Body of pancreas (tissue), 4 donors: ENCODE data around the gene ESPNL. TPM values are rescaled to one million over a fixed set of nuclear protein-coding genes. Genes with fewer than 3 reads are reported as not detected.
A peak's percentile ranks its signal among the peaks of the same experiment; 100 is the strongest.

Source experiments
- ATAC-seq: fragments of 150-250 bp; one replicate; pipeline ENCODE4 v1.9.1; 2016
- DNase-seq, 4 donors: peaks; one replicate each; pipeline ENCODE4 v3.0.0-alpha.2; 2019
- H3K27ac ChIP-seq, 4 donors: fragments of 200-600 bp; sonication (generic); 1 replicate in 3 of 4; 2 replicates in 1 of 4; pipeline versions ENCODE4 v1.5.1 to v1.6.1; 2016 to 2019; ENCODE audit warnings: mild to moderate bottlenecking in 1 of 4, mixed read lengths in 1 of 4, moderate library complexity in 1 of 4
- H3K27me3 ChIP-seq, 2 donors: fragments of 200-600 bp; sonication (generic); one replicate each; pipeline ENCODE4 v1.6.0; 2016; ENCODE audit warnings: mild to moderate bottlenecking in 1 of 2
- H3K36me3 ChIP-seq, 2 donors: fragments of 200-600 bp; sonication (generic); replicated peaks in 1 of 2; 2 replicates each; pipeline ENCODE4 v1.5.1; 2016; ENCODE audit warnings: low read depth in 2 of 2; ENCODE audit not compliant: insufficient read depth in 1 of 2
- H3K4me1 ChIP-seq: fragments of 200-600 bp; sonication (generic); one replicate; pipeline ENCODE4 v1.6.0; 2016
- H3K4me3 ChIP-seq, 2 donors: fragments of 200-600 bp; sonication (generic); 1 replicate in 1 of 2; 2 replicates in 1 of 2; pipeline ENCODE4 v1.5.1; 2016 to 2019
- H3K9me3 ChIP-seq, 3 donors: fragments of 200-600 bp; sonication (generic); 1 replicate in 2 of 3; 2 replicates in 1 of 3; pipeline ENCODE4 v1.5.1; 2016
- CTCF ChIP-seq, 7 experiments: fragments of 450-650 bp in 4 of 7; fragments of 200-600 bp in 3 of 7; sonication (generic) in 3 of 7; IDR thresholded peaks; one replicate each; pipeline ENCODE4 v1.5.1; 2016 to 2019; ENCODE audit warnings: antibody characterized with exemption in 7 of 7
- POLR2A ChIP-seq, 3 donors: fragments of 450-650 bp; IDR thresholded peaks; one replicate each; pipeline ENCODE4 v1.6.1; 2016; ENCODE audit warnings: antibody characterized with exemption in 3 of 3, mild to moderate bottlenecking in 2 of 3
- WGBS, 2 donors: methylation state at CpG; one replicate each; pipeline ENCODE4 v1.1.5; 2017; 5-methylcytosine and 5-hydroxymethylcytosine counted together
- intact Hi-C: fragments of 100-400 bp; cut with DNase I; formaldehyde crosslinking; loops from one replicate; pipeline ENCODE4 v1.15.1; 2023
- total RNA-seq, 2 donors: library from RNA; depleted of rRNA; stranded (reverse); fragments of >200 nt; gene quantifications; one replicate each; pipeline ENCODE4 v1.1.0, GENCODE V29; 2016

ESPNL gene
- total RNA-seq, 2 donors from 2014 or later = not detected

- no peaks in the 10 kb centered on the region for H3K36me3 ChIP-seq
- intact Hi-C loops = no loop called here
- ATAC-seq (no peak), DNase-seq (peak in 1 of 4 donors; percentile 10)
- H3K27ac ChIP-seq = no peak overlapping the region
- H3K4me3 ChIP-seq = no peak overlapping the region
- peaks cover 7% of the 10 kb centered on the region for H3K4me1 ChIP-seq
- TF ChIP-seq CTCF (IDR thresholded peaks at IDR 0.05) (no peak), POLR2A (IDR thresholded peaks at IDR 0.05) (no peak)
- no peaks in the 10 kb centered on the region for H3K27me3 ChIP-seq
- H3K9me3 ChIP-seq = no peaks in the 10 kb centered on the region
- WGBS, 2 donors = 87 to 93% methylated on average over 25 to 28 of the region's 28 CpGs
These were observed 7.6 kb downstream of the ESPNL start for GRCh38 chr2:238107525-238108422.

GRCh38 chr2:238108423-238109183 is 8.5 kb downstream of the ESPNL start:
- WGBS, 2 donors = 69 to 78% methylated on average over 16 to 19 of the region's 19 CpGs
- TF ChIP-seq POLR2A (IDR thresholded peaks at IDR 0.05) = no peak
- no peak for TF ChIP-seq CTCF (IDR thresholded peaks at IDR 0.05)
- no peak overlapping the region for H3K4me3 ChIP-seq
- peaks cover 7% of the 10 kb centered on the region for H3K4me1 ChIP-seq
- H3K9me3 ChIP-seq = no peaks in the 10 kb centered on the region
- H3K27me3 ChIP-seq = no peaks in the 10 kb centered on the region
- H3K27ac ChIP-seq = no peak overlapping the region
- DNase-seq = peak in 1 of 4 donors; percentile 11
- no peak for ATAC-seq
- no peaks in the 10 kb centered on the region for H3K36me3 ChIP-seq
- intact Hi-C loops = no loop called here

DNA sequence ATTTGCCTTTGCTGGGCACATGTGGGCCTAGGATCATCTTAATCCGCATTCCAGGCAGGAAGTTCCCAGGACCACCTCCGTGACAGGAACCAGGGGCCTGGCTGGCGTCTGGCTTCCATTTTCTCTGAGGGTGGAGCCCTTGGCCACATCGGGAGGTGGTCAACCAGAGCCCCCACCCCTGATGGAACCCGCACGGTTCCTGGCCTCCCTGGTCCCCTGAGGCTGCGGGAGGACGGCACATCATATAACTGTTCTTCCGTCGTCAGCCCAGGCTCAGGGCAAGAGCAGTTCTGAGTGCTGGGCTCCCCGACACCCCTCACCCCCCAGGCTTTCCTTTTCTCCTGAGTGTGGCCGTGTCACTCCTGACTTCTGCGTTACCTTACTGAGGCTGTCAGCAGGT is 13.5 kb downstream of the ESPNL start:
- DNase-seq = peak in 1 of 4 donors; percentile 3
- Histone ChIP-seq H3K36me3 (no peaks in the 10 kb centered on the region), H3K4me1 (peaks cover 24% of the 10 kb centered on the region), H3K4me3 (no peak overlapping the region), H3K27ac (no peak overlapping the region), H3K9me3 (no peaks in the 10 kb centered on the region), H3K27me3 (no peaks in the 10 kb centered on the region)
- TF ChIP-seq CTCF (IDR thresholded peaks at IDR 0.05) (no peak), POLR2A (IDR thresholded peaks at IDR 0.05) (no peak)
- intact Hi-C loops = no loop called here
- ATAC-seq = no peak
- WGBS, 2 donors = 96% methylated on average over 13 of the region's 13 CpGs

GRCh38 chr2:238114331-238114841 is 14.2 kb downstream of the ESPNL start:
- Histone ChIP-seq H3K4me1 (peaks cover 18% of the 10 kb centered on the region), H3K36me3 (no peaks in the 10 kb centered on the region), H3K27me3 (no peaks in the 10 kb centered on the region), H3K27ac (peak overlapping the region in 1 of 4 donors; percentile 62), H3K4me3 (no peak overlapping the region), H3K9me3 (no peaks in the 10 kb centered on the region)
- no peak for ATAC-seq
- intact Hi-C loops = no loop called here
- 77 to 85% methylated on average over 16 of the region's 16 CpGs for WGBS, 2 donors
- TF ChIP-seq CTCF (IDR thresholded peaks at IDR 0.05) (no peak), POLR2A (IDR thresholded peaks at IDR 0.05) (no peak)
- no peak for DNase-seq
